ENCODE data around the gene HAUS8.

DNA sequence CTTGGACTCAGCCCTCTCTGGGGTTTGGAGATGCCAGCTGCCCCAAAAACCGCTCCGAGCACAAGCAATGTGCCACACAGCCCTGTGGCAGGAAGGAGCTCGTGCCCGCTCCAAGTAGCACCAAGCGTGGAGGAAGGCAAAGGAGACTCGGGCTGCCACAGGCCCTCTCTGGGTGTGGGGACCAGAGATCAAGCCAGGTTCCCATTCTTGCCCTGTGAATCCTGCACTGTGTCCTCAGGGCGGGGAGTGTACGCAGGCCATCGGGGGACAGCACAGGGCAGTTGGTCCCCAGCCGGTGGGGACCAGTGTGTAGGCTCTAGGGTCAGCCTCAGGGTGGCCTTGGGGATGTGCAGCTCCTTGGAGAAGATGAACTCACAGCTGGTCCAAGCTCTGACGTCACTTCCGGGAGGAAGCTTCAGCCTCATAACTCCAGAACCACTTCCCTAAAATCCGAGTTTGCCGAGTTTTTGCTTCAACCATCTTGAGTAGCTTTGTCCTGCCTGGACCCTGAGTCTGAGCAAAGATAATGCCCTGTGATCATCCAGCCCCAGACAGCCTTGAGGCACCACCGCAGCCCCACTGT is 39.3 kb downstream of the HAUS8 start:
- TF ChIP-seq, protein P1, sequence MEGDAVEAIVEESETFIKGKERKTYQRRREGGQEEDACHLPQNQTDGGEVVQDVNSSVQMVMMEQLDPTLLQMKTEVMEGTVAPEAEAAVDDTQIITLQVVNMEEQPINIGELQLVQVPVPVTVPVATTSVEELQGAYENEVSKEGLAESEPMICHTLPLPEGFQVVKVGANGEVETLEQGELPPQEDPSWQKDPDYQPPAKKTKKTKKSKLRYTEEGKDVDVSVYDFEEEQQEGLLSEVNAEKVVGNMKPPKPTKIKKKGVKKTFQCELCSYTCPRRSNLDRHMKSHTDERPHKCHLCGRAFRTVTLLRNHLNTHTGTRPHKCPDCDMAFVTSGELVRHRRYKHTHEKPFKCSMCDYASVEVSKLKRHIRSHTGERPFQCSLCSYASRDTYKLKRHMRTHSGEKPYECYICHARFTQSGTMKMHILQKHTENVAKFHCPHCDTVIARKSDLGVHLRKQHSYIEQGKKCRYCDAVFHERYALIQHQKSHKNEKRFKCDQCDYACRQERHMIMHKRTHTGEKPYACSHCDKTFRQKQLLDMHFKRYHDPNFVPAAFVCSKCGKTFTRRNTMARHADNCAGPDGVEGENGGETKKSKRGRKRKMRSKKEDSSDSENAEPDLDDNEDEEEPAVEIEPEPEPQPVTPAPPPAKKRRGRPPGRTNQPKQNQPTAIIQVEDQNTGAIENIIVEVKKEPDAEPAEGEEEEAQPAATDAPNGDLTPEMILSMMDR (IDR thresholded peaks at IDR 0.05), result no peak
- TF ChIP-seq EZH2 (IDR thresholded peaks at IDR 0.05; ENCODE audit: borderline replicate concordance, insufficient read depth, low read depth, low read length, poor library complexity, severe bottlenecking), result no peak
